ENCODE data around the gene DNER.

The DNER gene

GRCh38 chr2:229344955-229345354 lies 369.4 kb downstream of the DNER start:
- Histone ChIP-seq H3K27me3 (ENCODE audit: insufficient read depth, low read depth) (no peaks in the 10 kb centered on the region), H3K36me3 (ENCODE audit: insufficient read depth) (no peaks in the 10 kb centered on the region), H3K4me2 (no peak overlapping the region), H3K4me3 (IDR thresholded peaks at IDR 0.05; ENCODE audit: insufficient read depth, low read depth, low read length) (no peak overlapping the region), H4K20me1 (ENCODE audit: insufficient read depth) (no peaks in the 10 kb centered on the region), H3K9ac (no peak overlapping the region), H3K79me2 (ENCODE audit: insufficient read depth, low read depth) (no peaks in the 10 kb centered on the region), H2AFZ (ENCODE audit: low read depth) (no peak overlapping the region), H3K27ac (no peak overlapping the region), H3K4me1 (ENCODE audit: low read depth, poor library complexity, severe bottlenecking) (no peaks in the 10 kb centered on the region)
- TF ChIP-seq, protein P1, sequence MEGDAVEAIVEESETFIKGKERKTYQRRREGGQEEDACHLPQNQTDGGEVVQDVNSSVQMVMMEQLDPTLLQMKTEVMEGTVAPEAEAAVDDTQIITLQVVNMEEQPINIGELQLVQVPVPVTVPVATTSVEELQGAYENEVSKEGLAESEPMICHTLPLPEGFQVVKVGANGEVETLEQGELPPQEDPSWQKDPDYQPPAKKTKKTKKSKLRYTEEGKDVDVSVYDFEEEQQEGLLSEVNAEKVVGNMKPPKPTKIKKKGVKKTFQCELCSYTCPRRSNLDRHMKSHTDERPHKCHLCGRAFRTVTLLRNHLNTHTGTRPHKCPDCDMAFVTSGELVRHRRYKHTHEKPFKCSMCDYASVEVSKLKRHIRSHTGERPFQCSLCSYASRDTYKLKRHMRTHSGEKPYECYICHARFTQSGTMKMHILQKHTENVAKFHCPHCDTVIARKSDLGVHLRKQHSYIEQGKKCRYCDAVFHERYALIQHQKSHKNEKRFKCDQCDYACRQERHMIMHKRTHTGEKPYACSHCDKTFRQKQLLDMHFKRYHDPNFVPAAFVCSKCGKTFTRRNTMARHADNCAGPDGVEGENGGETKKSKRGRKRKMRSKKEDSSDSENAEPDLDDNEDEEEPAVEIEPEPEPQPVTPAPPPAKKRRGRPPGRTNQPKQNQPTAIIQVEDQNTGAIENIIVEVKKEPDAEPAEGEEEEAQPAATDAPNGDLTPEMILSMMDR (conservative IDR thresholded peaks at IDR 0.05; ENCODE audit: low read depth, low read length), result no peak

DNA sequence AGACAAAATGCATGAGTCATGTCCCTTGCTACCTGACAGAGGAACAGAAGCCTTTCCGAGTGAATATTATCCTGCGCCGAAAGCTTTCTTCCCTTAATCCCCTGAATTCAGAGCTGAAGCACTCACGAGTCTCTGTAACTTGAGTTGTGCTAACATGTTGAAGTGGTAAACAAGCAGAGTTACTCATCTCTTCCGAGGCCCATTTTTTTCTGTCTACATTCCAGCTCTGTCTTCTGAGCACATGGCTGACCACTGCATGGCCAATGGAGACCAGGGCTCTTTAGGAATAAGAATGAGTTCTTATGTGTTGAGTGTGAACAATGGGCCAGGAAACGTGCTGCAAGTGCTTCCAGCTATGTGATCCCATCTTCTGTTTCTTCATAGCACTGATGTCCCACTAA lies 370.2 kb downstream of the DNER start:
- no peak overlapping the region for H2AFZ ChIP-seq (ENCODE audit: low read depth)
- TF ChIP-seq, protein P1 (conservative IDR thresholded peaks at IDR 0.05; ENCODE audit: low read depth, low read length), result no peak
- no peak overlapping the region for H3K9ac ChIP-seq
- H3K36me3 ChIP-seq (ENCODE audit: insufficient read depth), result no peaks in the 10 kb centered on the region
- no peak overlapping the region for H3K4me2 ChIP-seq
- H3K4me3 ChIP-seq (IDR thresholded peaks at IDR 0.05; ENCODE audit: insufficient read depth, low read depth, low read length), result no peak overlapping the region
- H3K79me2 ChIP-seq (ENCODE audit: insufficient read depth, low read depth), result no peaks in the 10 kb centered on the region
- H3K4me1 ChIP-seq (ENCODE audit: low read depth, poor library complexity, severe bottlenecking), result no peaks in the 10 kb centered on the region
- H3K27ac ChIP-seq, result no peak overlapping the region
- H4K20me1 ChIP-seq (ENCODE audit: insufficient read depth), result no peaks in the 10 kb centered on the region
- no peaks in the 10 kb centered on the region for H3K27me3 ChIP-seq (ENCODE audit: insufficient read depth, low read depth)

DNA sequence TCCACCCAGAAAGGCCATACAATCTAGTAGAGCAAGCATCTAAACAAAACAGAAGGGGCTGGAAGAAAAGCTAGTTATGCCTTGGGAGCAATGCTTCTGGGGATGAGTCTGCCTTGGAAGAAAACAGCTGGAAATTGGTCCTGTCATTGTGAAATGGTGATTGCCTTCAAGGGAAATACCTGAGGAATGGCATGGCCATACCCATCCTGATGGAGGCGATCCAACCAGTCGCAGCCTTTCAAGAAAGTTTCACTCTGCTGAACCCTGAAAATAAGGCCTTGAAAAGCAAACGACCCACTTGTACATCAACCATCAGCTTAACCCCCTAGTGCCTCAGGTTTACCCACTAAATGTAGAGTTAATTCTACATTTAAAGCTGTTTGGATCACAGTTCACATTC lies 370.7 kb downstream of the DNER start:
- Histone ChIP-seq H4K20me1 (ENCODE audit: insufficient read depth) (no peaks in the 10 kb centered on the region), H3K4me3 (IDR thresholded peaks at IDR 0.05; ENCODE audit: insufficient read depth, low read depth, low read length) (no peak overlapping the region), H2AFZ (ENCODE audit: low read depth) (no peak overlapping the region), H3K4me2 (no peak overlapping the region), H3K9ac (no peak overlapping the region), H3K27me3 (ENCODE audit: insufficient read depth, low read depth) (no peaks in the 10 kb centered on the region), H3K36me3 (ENCODE audit: insufficient read depth) (no peaks in the 10 kb centered on the region), H3K27ac (no peak overlapping the region), H3K79me2 (ENCODE audit: insufficient read depth, low read depth) (no peaks in the 10 kb centered on the region), H3K4me1 (ENCODE audit: low read depth, poor library complexity, severe bottlenecking) (no peaks in the 10 kb centered on the region)
- TF ChIP-seq, protein P1 (conservative IDR thresholded peaks at IDR 0.05; ENCODE audit: low read depth, low read length), result no peak

DNA sequence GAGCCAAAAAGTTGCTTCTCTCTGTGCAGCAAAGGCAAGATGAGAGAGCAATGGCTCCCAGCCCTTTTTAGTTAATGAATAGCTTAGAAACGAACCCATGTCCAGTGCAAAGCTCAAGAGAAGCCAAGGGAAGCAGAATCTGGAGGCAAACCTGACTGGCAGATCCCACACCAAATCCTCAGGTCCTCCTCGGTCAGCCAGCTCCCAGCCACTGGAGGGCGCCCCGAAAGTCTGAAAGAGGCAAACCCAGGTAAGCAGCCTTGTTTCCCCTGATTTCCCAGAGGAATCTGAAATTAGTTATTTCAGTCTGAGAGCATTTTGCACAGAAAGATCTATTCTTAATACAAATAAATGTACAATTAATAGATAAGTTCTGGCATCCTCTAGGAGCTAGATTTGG lies 372.0 kb downstream of the DNER start:
- Histone ChIP-seq H2AFZ (ENCODE audit: low read depth) (no peak overlapping the region), H3K79me2 (ENCODE audit: insufficient read depth, low read depth) (no peaks in the 10 kb centered on the region), H3K36me3 (ENCODE audit: insufficient read depth) (no peaks in the 10 kb centered on the region), H3K27me3 (ENCODE audit: insufficient read depth, low read depth) (no peaks in the 10 kb centered on the region), H3K9ac (no peak overlapping the region), H3K27ac (no peak overlapping the region), H3K4me3 (IDR thresholded peaks at IDR 0.05; ENCODE audit: insufficient read depth, low read depth, low read length) (no peak overlapping the region), H4K20me1 (ENCODE audit: insufficient read depth) (no peaks in the 10 kb centered on the region), H3K4me1 (ENCODE audit: low read depth, poor library complexity, severe bottlenecking) (no peaks in the 10 kb centered on the region), H3K4me2 (no peak overlapping the region)
- TF ChIP-seq, protein P1 (conservative IDR thresholded peaks at IDR 0.05; ENCODE audit: low read depth, low read length), result no peak
